Small intestine (tissue), 7 donors: ENCODE data around the gene C13orf46. TPM values are rescaled to one million over a fixed set of nuclear protein-coding genes. Genes with fewer than 3 reads are reported as not detected.
"Not testable (repeated sequence)": the region's sequence is repeated elsewhere in the genome, so short reads cannot be mapped to it uniquely, and the experiment has no call there.

Experiments used
- DNase-seq, 2 donors: peaks; one replicate each; pipeline versions ENCODE4 v3.0.0 to v3.0.0-alpha.2; 2013
- FAIRE-seq: peaks from 2 replicates; lab custom pipeline; 2012; peaks lifted over from hg19 to GRCh38; lab: Jason Lieb, UNC
- H3K27ac ChIP-seq, 3 donors: one replicate each; pipeline ENCODE4 v1.5.1; 2013; ENCODE audit warnings: low read length in 2 of 3, mild to moderate bottlenecking in 2 of 3, control low read depth in 1 of 3, inconsistent platforms in 1 of 3, low read depth in 1 of 3, moderate library complexity in 1 of 3
- H3K27me3 ChIP-seq, 3 donors: one replicate each; pipeline ENCODE4 v1.6.1; 2013; ENCODE audit warnings: low read length in 3 of 3, inconsistent platforms in 1 of 3; ENCODE audit not compliant: control insufficient read depth in 3 of 3, insufficient read depth in 3 of 3
- H3K36me3 ChIP-seq, 3 donors: one replicate each; pipeline ENCODE4 v1.6.1; 2013; ENCODE audit warnings: low read length in 3 of 3, inconsistent platforms in 1 of 3, low read depth in 1 of 3, mild to moderate bottlenecking in 1 of 3, moderate library complexity in 1 of 3; ENCODE audit not compliant: control insufficient read depth in 3 of 3, insufficient read depth in 2 of 3
- H3K4me1 ChIP-seq, 3 donors: one replicate each; pipeline ENCODE4 v1.6.1; 2013; ENCODE audit warnings: low read length in 2 of 3, inconsistent platforms in 1 of 3, low read depth in 1 of 3, mild to moderate bottlenecking in 1 of 3, moderate library complexity in 1 of 3; ENCODE audit not compliant: control insufficient read depth in 3 of 3, insufficient read depth in 2 of 3
- H3K4me3 ChIP-seq, 3 donors: one replicate each; pipeline ENCODE4 v1.5.1; 2013; ENCODE audit warnings: low read length in 3 of 3, control low read depth in 1 of 3, inconsistent platforms in 1 of 3, low read depth in 1 of 3, mild to moderate bottlenecking in 1 of 3, moderate library complexity in 1 of 3
- H3K9me3 ChIP-seq, 2 donors: one replicate each; pipeline ENCODE4 v1.6.1; 2013; ENCODE audit warnings: low read depth in 1 of 2, low read length in 1 of 2; ENCODE audit not compliant: control insufficient read depth in 2 of 2, insufficient read depth in 1 of 2
- WGBS, 3 donors: extraction: QIAGEN DNeasy Blood & Tissue Kit; methylation state at CpG; one replicate each; pipeline ENCODE4 v1.1.7; 2013; 5-methylcytosine and 5-hydroxymethylcytosine counted together
- polyA plus RNA-seq, 4 donors: library from polyadenylated mRNA; stranded (reverse) in 3 of 4; unstranded in 1 of 4; fragments of 200-250 nt in 3 of 4; fragments of 120-200 nt in 1 of 4; gene quantifications; one replicate each; pipeline versions ENCODE4 v1.2.1 to v1.2.3, GENCODE V29; 2013
- donor health status: healthy with polysubstance abuse.
- donor health status: control.
- donor health status: control.
- donor health status: Bipolar disorder and iron deficiency.
- donor health status: healthy.

Gene C13orf46
- polyA plus RNA-seq, 4 donors, result 0.04 to 0.27 (median 0.22) TPM; not detected in 1

- DNase-seq, H3K36me3 ChIP-seq, H3K27ac ChIP-seq, H3K4me3 ChIP-seq, H3K27me3 ChIP-seq, FAIRE-seq: not testable (repeated sequence)
- WGBS, 3 donors, result 89 to 90% (median 90%) methylated on average over 19 to 22 of the region's 22 CpGs
- Histone ChIP-seq H3K4me1 (peaks cover 0 to 16% (median 4%) of the 10 kb centered on the region in 3 donors), H3K9me3 (peaks cover 0 to 11% of the 10 kb centered on the region in 2 donors)
These were observed 60.0 kb downstream of the C13orf46 start for GRCh38 chr13:113913838-113914237.

- 76 to 88% (median 80%) methylated on average over 8 of the region's 8 CpGs for WGBS, 3 donors
- not testable (repeated sequence) for H3K27ac ChIP-seq, FAIRE-seq, H3K36me3 ChIP-seq, H3K27me3 ChIP-seq, DNase-seq, H3K4me3 ChIP-seq
- Histone ChIP-seq H3K9me3 (peaks cover 0 to 11% of the 10 kb centered on the region in 2 donors), H3K4me1 (peaks cover 0 to 18% (median 4%) of the 10 kb centered on the region in 3 donors)
These were observed 60.5 kb downstream of the C13orf46 start for GRCh38 chr13:113913408-113913807.

DNA sequence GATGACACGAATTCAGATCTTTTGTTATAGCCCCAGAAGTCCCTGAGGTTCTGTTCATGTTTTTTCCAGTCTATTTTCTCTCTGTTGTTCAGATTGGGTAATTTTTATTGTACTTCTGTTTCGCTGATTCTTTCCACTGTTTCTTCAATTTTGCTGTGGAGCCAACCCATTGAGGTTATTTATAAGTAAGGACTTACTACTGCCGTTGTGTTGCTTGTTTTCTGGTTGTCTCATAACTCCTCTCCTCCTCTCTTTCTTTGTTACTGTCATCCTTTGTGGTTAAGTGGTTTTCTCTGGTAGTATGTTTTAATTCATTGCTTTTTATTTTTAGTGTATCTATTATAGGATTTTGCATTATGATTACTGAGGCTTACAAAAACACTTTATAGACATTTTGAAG lies 61.3 kb downstream of the C13orf46 start:
- WGBS, 3 donors, result 70 to 84% (median 76%) methylated on average over 3 of the region's 3 CpGs
- H3K27ac ChIP-seq, result no peak overlapping the region
- DNase-seq (no peak), FAIRE-seq (no peak)
- H3K9me3 ChIP-seq, result peaks cover 0 to 11% of the 10 kb centered on the region in 2 donors
- peaks cover 0 to 8% (median 0%) of the 10 kb centered on the region in 3 donors for H3K27me3 ChIP-seq
- no peaks in the 10 kb centered on the region for H3K36me3 ChIP-seq
- H3K4me3 ChIP-seq, result no peak overlapping the region
- H3K4me1 ChIP-seq, result peaks cover 3 to 18% (median 9%) of the 10 kb centered on the region in 3 donors

DNA sequence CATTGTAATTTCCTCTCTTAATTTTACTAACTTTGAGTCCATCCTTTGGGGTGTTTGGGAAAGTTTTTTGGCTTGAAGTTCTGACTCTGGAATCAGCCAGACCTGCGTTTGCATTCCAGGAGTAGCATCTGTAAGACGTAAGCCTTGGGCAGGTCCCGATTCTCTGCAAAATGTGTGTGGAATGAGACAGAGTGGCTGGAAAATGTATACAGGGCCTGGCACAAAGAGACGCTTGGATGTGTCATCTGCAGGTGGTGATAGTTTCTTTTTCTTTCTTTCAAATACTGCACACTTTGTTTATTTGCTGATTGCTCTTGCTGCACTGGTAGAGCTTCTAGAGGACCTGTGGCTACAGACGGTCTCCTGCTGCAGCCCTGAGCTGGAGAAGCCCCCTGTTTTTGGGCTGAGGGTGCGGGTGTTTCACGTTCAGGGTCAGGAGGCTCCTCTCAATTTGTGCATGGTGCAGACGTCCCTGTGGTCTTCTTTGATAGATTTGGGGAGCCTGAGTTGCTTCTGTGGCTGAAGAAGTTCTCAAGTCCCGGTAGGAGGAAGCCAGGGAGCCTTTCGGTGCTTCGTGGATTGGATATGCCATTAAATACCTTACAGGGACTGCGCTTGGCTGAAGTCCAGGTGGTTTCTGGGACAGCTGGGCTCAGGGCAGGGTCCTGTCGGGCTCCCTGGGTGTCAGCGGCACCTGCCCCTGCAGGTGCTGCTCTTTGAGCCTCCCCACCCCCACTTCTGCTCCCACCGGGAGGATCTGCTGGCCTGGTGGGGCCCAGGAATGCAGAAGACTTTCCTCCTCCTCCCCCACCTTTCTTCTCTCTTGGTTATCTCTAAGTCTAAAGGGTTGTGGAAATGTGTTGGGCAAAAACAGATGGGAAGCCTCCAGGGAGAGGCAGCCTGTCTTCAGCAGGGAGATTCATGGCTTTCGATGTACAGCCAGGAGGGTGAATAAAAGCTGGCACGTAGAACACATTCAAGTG lies 66.0 kb downstream of the C13orf46 start:
- Histone ChIP-seq H3K27me3 (no peaks in the 10 kb centered on the region), H3K9me3 (no peaks in the 10 kb centered on the region), H3K36me3 (no peaks in the 10 kb centered on the region), H3K27ac (peak overlapping the region in 2 of 3 donors; percentile 33 to 47), H3K4me3 (no peak overlapping the region), H3K4me1 (peaks cover 3 to 25% (median 5%) of the 10 kb centered on the region in 3 donors)
- FAIRE-seq (no peak), DNase-seq (peak; percentile 63 to 89)
- 19 to 40% (median 27%) methylated on average over 17 of the region's 17 CpGs for WGBS, 3 donors

DNA sequence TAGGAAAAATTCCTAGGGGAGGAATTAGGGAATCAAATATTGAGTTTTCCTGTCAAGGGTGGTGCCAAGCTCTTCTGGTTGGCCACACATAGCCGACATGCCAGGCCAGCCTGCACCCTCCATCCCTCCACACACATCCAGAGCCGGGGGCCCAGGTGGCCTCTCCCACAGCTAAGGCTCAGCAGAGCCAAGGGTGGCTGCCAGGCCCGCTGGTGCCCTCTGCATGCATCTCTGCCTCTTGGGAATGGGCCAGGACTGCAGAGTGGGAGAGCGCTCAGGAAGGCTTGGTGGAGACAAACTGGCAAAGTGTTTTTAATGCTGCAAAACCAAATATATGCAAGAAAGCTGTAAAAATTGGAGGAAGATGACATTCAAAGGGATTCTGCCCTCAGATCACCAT lies 67.3 kb downstream of the C13orf46 start:
- H3K4me3 ChIP-seq, result no peak overlapping the region
- no peak for DNase-seq
- no peaks in the 10 kb centered on the region for H3K27me3 ChIP-seq
- 73 to 80% (median 78%) methylated on average over 4 of the region's 4 CpGs for WGBS, 3 donors
- no peak overlapping the region for H3K27ac ChIP-seq
- peaks cover 3 to 25% (median 5%) of the 10 kb centered on the region in 3 donors for H3K4me1 ChIP-seq
- no peaks in the 10 kb centered on the region for H3K9me3 ChIP-seq
- no peak for FAIRE-seq
- H3K36me3 ChIP-seq, result no peaks in the 10 kb centered on the region

DNA sequence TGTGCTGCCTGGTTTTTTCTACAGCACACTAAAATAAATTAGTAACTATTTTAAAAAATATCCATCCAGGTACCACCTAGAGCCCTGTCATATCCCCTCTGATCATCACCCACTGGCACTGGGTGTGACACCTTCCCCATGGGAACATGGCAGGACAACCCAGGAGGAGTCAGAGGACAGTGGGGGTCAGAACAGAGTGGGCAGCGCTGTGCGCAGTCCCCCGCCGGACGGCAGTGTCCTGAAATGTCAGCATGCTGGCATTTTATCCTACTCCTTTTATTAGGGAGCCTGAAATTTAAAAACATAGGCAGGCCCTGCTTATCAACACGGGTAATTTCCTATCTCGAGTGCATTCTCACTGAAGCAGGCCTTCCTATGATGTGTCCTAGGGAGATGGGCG lies 67.9 kb downstream of the C13orf46 start:
- DNase-seq (no peak), FAIRE-seq (no peak)
- H3K4me3 ChIP-seq, result no peak overlapping the region
- 79 to 92% (median 81%) methylated on average over 8 of the region's 8 CpGs for WGBS, 3 donors
- no peak overlapping the region for H3K27ac ChIP-seq
- H3K27me3 ChIP-seq, result no peaks in the 10 kb centered on the region
- no peaks in the 10 kb centered on the region for H3K36me3 ChIP-seq
- no peaks in the 10 kb centered on the region for H3K9me3 ChIP-seq
- H3K4me1 ChIP-seq, result peaks cover 3 to 25% (median 5%) of the 10 kb centered on the region in 3 donors

DNA sequence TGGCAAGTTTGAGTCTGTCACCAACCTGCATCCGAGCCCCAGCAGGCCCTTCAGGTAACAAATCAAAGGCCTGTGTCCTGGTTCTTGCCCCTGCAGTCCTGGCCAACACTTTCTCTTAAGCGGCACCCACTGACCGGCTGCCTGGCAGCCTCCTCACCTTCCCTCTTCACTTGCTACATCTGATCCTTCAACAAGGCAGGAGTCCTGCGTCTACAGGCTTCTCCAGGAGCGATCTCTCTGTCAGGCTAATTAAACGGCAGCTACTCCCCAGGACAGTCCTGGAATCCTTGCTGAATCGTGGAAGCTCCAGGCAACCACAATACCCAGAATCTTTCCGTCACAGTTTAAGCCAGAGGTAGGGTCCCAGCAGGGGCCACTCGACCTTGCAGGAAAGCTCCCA lies 68.9 kb downstream of the C13orf46 start:
- no peak for FAIRE-seq
- no peak for DNase-seq
- WGBS, 3 donors, result 61 to 82% (median 77%) methylated on average over 9 of the region's 9 CpGs
- Histone ChIP-seq H3K9me3 (no peaks in the 10 kb centered on the region), H3K4me3 (no peak overlapping the region), H3K27ac (peak overlapping the region in 1 of 3 donors; percentile 6), H3K36me3 (no peaks in the 10 kb centered on the region), H3K4me1 (peaks cover 3 to 25% (median 5%) of the 10 kb centered on the region in 3 donors), H3K27me3 (no peaks in the 10 kb centered on the region)

DNA sequence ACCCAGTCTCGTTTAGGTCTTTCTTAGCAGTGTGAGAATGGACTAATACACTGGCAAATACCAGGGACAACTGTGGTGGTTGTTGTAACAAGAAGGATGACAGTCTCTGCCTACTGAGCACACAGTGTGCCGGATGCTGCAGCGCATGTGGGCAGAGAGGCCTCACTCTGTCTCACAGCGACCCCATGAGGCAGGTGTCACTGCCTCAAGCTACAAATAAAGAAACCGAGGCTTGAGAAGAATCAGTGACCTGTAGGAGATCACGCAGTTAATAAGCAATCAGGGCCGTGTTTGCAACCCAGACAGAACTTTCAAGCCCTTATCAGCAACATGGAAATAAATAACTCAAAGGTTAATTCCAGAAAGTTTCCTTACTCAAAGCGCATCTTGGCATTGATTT lies 69.5 kb downstream of the C13orf46 start:
- Histone ChIP-seq H3K4me3 (no peak overlapping the region), H3K9me3 (no peaks in the 10 kb centered on the region), H3K4me1 (peaks cover 3 to 25% (median 5%) of the 10 kb centered on the region in 3 donors), H3K36me3 (no peaks in the 10 kb centered on the region), H3K27me3 (no peaks in the 10 kb centered on the region), H3K27ac (peak overlapping the region in 1 of 3 donors; percentile 6)
- FAIRE-seq (no peak), DNase-seq (peak; percentile 89 to 91)
- 5 to 49% (median 22%) methylated on average over 8 of the region's 8 CpGs for WGBS, 3 donors
